Naive B cell (primary cell): ENCODE results near the gene TRAM2. TPM values are rescaled to one million over a fixed set of nuclear protein-coding genes. Genes with fewer than 3 reads are reported as not detected.

Experiments used
- ATAC-seq, 2 donors: fragments of 150-1000 bp; cut with Tn5 transposase; 2 replicates each; pipeline ENCODE4 v1.10.0; 2021; ENCODE audit warnings: low read depth in 2 of 2, mild to moderate bottlenecking in 2 of 2, moderate library complexity in 2 of 2
- DNase-seq: peaks from one replicate; pipeline ENCODE4 v3.0.0; 2022
- H3K27ac Mint-ChIP-seq, 6 donors: one replicate each; pipeline ENCODE4 v1.8.0; 2020 to 2022; ENCODE audit warnings: mild to moderate bottlenecking in 6 of 6, mixed read lengths in 6 of 6, moderate library complexity in 5 of 6, inconsistent platforms in 2 of 6
- H3K27me3 Mint-ChIP-seq, 3 donors: one replicate each; pipeline ENCODE4 v1.8.0; 2021 to 2022; ENCODE audit warnings: mixed read lengths in 3 of 3, mild to moderate bottlenecking in 1 of 3
- H3K36me3 Mint-ChIP-seq, 2 donors: one replicate each; pipeline ENCODE4 v1.8.0; 2020 to 2022; ENCODE audit warnings: mixed read lengths in 2 of 2, inconsistent platforms in 1 of 2, mild to moderate bottlenecking in 1 of 2
- H3K4me1 Mint-ChIP-seq, 3 donors: one replicate each; pipeline ENCODE4 v1.8.0; 2020 to 2022; ENCODE audit warnings: mixed read lengths in 3 of 3, inconsistent platforms in 1 of 3, mild to moderate bottlenecking in 1 of 3, moderate library complexity in 1 of 3
- H3K4me3 Mint-ChIP-seq, 8 donors: one replicate each; pipeline ENCODE4 v1.8.0; 2020 to 2022; ENCODE audit warnings: mild to moderate bottlenecking in 8 of 8, mixed read lengths in 8 of 8, moderate library complexity in 8 of 8, inconsistent platforms in 2 of 8
- H3K9me3 Mint-ChIP-seq, 7 donors: one replicate each; pipeline ENCODE4 v1.8.0; 2020 to 2022; ENCODE audit warnings: mixed read lengths in 7 of 7, mild to moderate bottlenecking in 5 of 7, inconsistent platforms in 2 of 7, moderate library complexity in 1 of 7
- polyA plus RNA-seq, 6 donors: library from polyadenylated mRNA; unstranded; fragments of 300-500 nt; fragmentation: Illumina TruSeq; gene quantifications; one replicate each; pipeline ENCODE4 v1.2.3, GENCODE V29; 2021; ENCODE audit warnings: low read depth in 6 of 6

TRAM2 gene
- polyA plus RNA-seq, 6 donors from 2014 or later, result 1.4 to 3.9 (median 2.7) TPM

- no peaks in the 10 kb centered on the region for H3K27me3 Mint-ChIP-seq
- peaks cover 39 to 59% (median 40%) of the 10 kb centered on the region in 3 donors for H3K4me1 Mint-ChIP-seq
- H3K27ac Mint-ChIP-seq, result no peak overlapping the region
- peak overlapping the region in 2 of 8 donors; percentile 14 to 36 for H3K4me3 Mint-ChIP-seq
- H3K36me3 Mint-ChIP-seq, result no peaks in the 10 kb centered on the region
- H3K9me3 Mint-ChIP-seq, result no peaks in the 10 kb centered on the region
- no peak for DNase-seq
- no peak for ATAC-seq
These were observed 5.6 kb downstream of the TRAM2 start for GRCh38 chr6:52571099-52571755.

DNA sequence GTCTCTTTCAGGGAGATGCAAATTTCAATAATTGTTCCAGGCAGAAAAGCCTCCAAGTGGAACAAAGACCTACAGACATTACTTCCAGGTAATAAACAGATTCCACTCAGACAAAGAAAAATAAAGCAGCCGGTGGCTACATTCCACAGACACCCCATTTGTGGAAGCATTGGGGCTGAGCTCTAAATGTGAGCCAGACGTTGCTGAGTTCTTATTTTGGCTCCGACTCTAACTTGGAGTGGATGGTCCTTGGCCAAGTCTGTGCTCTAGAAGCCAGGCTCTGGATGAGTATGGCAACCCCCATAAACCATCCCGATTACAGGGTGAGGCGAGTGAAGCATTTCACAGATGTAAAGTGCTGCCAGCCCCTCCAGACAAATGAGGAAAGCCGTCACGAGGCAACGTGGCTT lies 6.6 kb downstream of the TRAM2 start:
- Mint-ChIP-seq H3K27ac (peak overlapping the region in 1 of 6 donors; percentile 22), H3K4me1 (peaks cover 31 to 53% (median 37%) of the 10 kb centered on the region in 3 donors), H3K36me3 (no peaks in the 10 kb centered on the region), H3K9me3 (no peaks in the 10 kb centered on the region), H3K27me3 (no peaks in the 10 kb centered on the region), H3K4me3 (no peak overlapping the region)
- DNase-seq (no peak), ATAC-seq (no peak)

DNA sequence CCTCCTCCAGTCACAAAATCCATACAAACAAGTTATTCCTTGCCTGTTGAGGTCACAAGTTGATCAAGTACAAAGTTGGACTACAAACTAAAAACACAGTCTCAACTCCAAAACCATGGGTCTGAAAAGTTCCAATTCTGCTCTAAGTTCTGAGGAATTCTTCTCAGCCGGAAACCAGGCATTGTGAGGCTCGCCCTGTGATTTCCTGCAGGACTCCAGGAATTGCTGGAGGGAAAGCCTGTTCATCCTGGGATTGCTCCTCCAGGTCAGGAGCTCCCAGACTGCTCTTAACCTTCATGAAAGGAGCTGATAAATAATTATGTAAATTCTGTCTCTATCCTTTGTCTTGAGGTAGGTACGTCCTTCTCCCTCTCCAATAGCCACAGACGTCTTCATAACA lies 8.5 kb downstream of the TRAM2 start:
- H3K27ac Mint-ChIP-seq, result no peak overlapping the region
- DNase-seq, result no peak
- H3K36me3 Mint-ChIP-seq, result no peaks in the 10 kb centered on the region
- H3K4me3 Mint-ChIP-seq, result no peak overlapping the region
- no peak for ATAC-seq
- H3K27me3 Mint-ChIP-seq, result no peaks in the 10 kb centered on the region
- H3K4me1 Mint-ChIP-seq, result peaks cover 21 to 49% (median 25%) of the 10 kb centered on the region in 3 donors
- no peaks in the 10 kb centered on the region for H3K9me3 Mint-ChIP-seq

DNA sequence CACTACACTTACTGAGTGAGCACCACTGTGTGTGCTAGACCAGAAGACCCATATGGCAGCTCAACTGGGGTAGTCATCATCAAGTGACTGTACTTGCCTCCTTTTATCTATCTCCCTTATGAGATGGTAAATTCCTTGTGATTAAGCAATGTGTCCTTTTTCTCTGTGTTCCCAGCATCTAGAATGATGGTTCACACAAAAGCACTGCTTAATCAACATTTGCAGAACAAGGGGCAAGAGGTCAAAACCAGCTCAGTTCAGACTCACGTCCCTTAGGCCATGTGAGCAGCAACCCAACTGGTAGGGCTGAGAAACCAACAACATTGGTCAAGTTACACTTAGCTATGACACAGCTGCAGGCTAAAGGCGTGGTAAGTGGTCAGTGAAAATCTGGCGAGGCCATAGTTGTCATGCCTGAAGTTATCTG lies 10.0 kb downstream of the TRAM2 start:
- ATAC-seq, result no peak
- no peak for DNase-seq
- Mint-ChIP-seq H3K4me1 (peaks cover 15 to 43% (median 18%) of the 10 kb centered on the region in 3 donors), H3K27me3 (no peaks in the 10 kb centered on the region), H3K9me3 (no peaks in the 10 kb centered on the region), H3K27ac (peak overlapping the region in 1 of 6 donors; percentile 71), H3K4me3 (no peak overlapping the region), H3K36me3 (no peaks in the 10 kb centered on the region)

DNA sequence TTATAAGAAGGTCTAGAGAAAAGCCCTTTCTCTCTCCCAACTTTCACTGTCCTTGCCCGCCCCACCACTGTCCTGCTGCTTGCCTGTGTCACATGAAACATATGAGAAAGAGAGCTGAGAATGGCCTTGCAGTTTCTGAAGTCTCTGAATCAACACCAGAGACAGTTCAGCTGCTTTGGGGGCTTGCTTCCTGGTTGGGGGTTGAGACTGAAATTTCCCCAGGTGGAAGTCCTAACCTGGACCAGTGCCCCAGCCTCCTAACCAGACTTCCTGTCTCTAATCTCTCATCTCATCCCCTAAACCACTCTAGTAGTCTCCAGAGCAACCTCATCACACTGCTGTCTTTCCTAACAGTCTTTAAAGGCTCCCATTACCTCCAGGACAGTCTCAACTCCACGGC lies 10.7 kb downstream of the TRAM2 start:
- peaks cover 15 to 37% (median 18%) of the 10 kb centered on the region in 3 donors for H3K4me1 Mint-ChIP-seq
- no peaks in the 10 kb centered on the region for H3K9me3 Mint-ChIP-seq
- ATAC-seq (no peak), DNase-seq (no peak)
- no peaks in the 10 kb centered on the region for H3K27me3 Mint-ChIP-seq
- no peaks in the 10 kb centered on the region for H3K36me3 Mint-ChIP-seq
- no peak overlapping the region for H3K4me3 Mint-ChIP-seq
- H3K27ac Mint-ChIP-seq, result no peak overlapping the region

DNA sequence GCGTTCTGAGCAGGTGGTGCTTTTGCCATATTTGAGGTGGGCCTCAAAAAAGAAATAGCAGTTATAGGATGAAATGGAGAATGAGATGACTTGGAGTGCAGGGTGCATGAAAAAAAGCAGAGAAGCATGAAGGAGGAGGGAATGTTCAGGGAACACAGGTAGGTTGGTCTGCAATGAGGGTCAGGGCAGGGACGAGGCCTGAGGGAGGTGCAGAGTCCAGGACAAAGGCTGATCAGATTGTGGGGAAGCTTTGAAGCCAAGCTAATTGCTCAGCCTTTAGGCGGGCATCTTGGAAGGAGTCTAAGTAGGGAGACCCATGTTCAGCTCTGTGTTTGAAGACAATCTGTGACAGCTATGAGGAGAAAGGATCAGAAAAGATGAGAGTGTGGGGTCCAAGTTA lies 12.0 kb downstream of the TRAM2 start:
- H3K4me3 Mint-ChIP-seq, result no peak overlapping the region
- no peaks in the 10 kb centered on the region for H3K36me3 Mint-ChIP-seq
- no peak for DNase-seq
- H3K27me3 Mint-ChIP-seq, result no peaks in the 10 kb centered on the region
- no peak for ATAC-seq
- H3K27ac Mint-ChIP-seq, result no peak overlapping the region
- H3K9me3 Mint-ChIP-seq, result no peaks in the 10 kb centered on the region
- peaks cover 15 to 35% (median 18%) of the 10 kb centered on the region in 3 donors for H3K4me1 Mint-ChIP-seq

- no peak for ATAC-seq
- Mint-ChIP-seq H3K9me3 (no peaks in the 10 kb centered on the region), H3K27ac (no peak overlapping the region), H3K27me3 (no peaks in the 10 kb centered on the region), H3K4me1 (peaks cover 15 to 27% (median 27%) of the 10 kb centered on the region in 3 donors), H3K4me3 (no peak overlapping the region), H3K36me3 (no peaks in the 10 kb centered on the region)
- DNase-seq, result no peak
These were observed 13.9 kb downstream of the TRAM2 start for GRCh38 chr6:52562911-52563310.

DNA sequence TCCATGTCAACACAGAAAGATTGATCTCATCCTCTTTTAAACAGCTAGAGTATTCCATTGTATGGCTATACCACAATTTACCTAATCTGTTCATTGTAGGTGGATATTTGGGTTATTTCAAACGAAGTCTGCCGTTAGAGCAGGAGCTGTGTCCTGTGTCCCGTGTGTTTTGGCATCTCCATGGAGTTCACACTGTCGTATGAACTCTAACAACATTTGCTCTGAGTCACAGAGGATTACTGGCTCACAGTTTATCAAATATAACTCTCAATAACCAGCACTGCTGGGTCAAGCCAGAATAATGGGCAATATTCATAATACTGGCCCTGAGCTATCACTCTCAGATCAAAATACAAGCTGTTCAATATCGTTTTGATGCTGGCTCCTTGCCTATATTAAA lies 16.4 kb downstream of the TRAM2 start:
- ATAC-seq (no peak), DNase-seq (no peak)
- Mint-ChIP-seq H3K27ac (no peak overlapping the region), H3K36me3 (no peaks in the 10 kb centered on the region), H3K9me3 (no peaks in the 10 kb centered on the region), H3K4me3 (no peak overlapping the region), H3K27me3 (no peaks in the 10 kb centered on the region), H3K4me1 (peaks cover 0 to 24% (median 15%) of the 10 kb centered on the region in 3 donors)

DNA sequence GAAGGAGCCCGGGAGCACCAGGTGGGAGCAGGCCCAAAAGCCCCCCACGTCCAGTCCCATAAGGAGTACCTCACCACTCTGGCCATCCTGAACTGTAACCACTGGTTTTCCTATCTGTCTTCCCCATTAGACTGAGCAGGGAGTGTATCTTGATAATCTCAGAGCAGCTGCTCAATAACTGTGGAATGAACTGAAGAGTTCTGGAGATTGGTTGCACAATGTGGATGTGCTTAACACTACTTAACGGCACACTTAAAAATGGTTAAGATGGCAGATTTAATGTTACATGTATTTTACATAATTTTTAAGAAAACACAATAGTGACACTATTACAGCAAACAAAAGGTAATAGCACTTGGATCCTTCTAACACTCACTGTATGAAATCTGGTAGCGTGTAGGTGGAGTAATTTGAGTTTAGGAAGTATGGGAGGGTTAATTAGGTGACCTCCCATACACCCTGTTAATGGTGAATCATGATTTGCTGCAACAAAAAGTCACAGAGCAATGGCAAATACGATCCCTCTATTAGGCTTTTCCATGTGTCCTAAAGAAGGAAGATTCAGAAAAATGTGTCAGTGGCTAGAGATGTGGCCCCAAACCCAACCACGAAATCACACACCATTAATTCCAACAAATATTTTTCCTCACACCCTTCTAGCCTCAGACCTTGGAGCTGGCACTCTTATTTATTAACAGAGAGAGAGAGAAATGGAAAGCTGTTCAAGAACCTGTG lies 18.4 kb downstream of the TRAM2 start:
- Mint-ChIP-seq H3K4me1 (peaks cover 2 to 16% (median 9%) of the 10 kb centered on the region in 3 donors), H3K36me3 (no peaks in the 10 kb centered on the region), H3K27ac (no peak overlapping the region), H3K9me3 (no peaks in the 10 kb centered on the region), H3K4me3 (no peak overlapping the region), H3K27me3 (no peaks in the 10 kb centered on the region)
- ATAC-seq, result no peak
- DNase-seq, result no peak

- Mint-ChIP-seq H3K4me1 (peaks cover 10 to 24% (median 17%) of the 10 kb centered on the region in 3 donors), H3K9me3 (no peaks in the 10 kb centered on the region), H3K36me3 (no peaks in the 10 kb centered on the region), H3K4me3 (no peak overlapping the region), H3K27me3 (no peaks in the 10 kb centered on the region), H3K27ac (no peak overlapping the region)
- DNase-seq (no peak), ATAC-seq (no peak)
These were observed 19.2 kb downstream of the TRAM2 start for GRCh38 chr6:52557389-52558265.

DNA sequence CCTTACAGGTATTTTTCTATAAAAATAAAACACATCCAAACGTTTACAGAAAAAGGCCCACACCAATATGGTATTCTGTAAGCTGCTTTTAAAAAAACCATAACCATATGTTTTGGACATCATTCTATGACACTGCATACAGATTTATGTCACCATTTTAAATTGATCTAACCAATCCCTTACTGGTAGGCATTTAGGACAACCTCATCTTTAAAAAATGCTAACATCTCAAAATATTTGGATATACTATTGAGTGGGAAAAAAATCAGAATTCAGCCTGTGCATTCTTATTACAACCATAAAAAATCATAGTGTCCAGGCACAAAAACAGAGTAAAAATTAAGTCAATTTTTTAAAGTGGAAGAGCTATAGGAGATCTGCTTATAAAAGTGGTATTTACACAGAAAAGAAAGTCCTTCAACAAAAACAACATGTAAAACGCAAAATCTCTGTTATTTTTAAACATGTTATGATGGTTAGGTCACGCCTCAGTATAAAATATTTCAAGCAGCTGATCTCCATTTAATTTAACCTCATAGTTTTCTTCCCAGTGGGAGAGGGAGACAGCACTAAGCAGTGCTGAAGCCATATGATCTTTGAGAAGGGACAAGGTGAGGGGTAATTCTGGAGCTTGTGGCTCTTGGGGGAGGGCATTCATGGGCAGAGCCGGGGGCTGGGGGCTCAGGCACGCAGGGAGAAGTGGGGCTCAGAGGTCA lies 21.2 kb downstream of the TRAM2 start:
- no peak overlapping the region for H3K27ac Mint-ChIP-seq
- H3K4me3 Mint-ChIP-seq, result no peak overlapping the region
- no peaks in the 10 kb centered on the region for H3K36me3 Mint-ChIP-seq
- ATAC-seq (no peak), DNase-seq (no peak)
- H3K27me3 Mint-ChIP-seq, result no peaks in the 10 kb centered on the region
- H3K9me3 Mint-ChIP-seq, result no peaks in the 10 kb centered on the region
- H3K4me1 Mint-ChIP-seq, result peaks cover 22 to 36% (median 24%) of the 10 kb centered on the region in 3 donors

- ATAC-seq, result no peak
- H3K4me1 Mint-ChIP-seq, result peaks cover 26 to 42% (median 28%) of the 10 kb centered on the region in 3 donors
These were observed 22.1 kb downstream of the TRAM2 start for GRCh38 chr6:52554684-52555280.

DNA sequence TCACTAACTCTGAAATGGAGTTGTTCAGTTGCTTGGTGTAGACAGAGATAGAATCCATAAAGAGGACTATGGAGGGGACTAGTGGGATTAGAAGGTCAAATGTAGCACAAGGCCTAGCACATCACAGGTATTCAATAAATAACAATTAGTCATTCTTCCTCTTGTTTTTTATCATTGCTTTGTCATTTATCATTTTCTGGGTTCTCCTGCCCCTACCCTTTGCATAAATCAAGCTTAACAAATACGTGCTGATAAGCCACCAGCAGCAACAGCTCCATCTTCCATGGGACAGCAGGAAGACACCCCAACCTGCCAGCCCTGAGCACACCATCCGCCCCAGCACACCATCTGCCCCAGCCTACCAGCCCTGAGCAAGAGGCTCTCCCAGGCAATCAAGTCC lies 23.1 kb downstream of the TRAM2 start:
- no peak for ATAC-seq
- no peaks in the 10 kb centered on the region for H3K27me3 Mint-ChIP-seq
- peak overlapping the region in 1 of 6 donors; percentile 85 for H3K27ac Mint-ChIP-seq
- H3K4me3 Mint-ChIP-seq, result no peak overlapping the region
- DNase-seq, result no peak
- no peaks in the 10 kb centered on the region for H3K9me3 Mint-ChIP-seq
- no peaks in the 10 kb centered on the region for H3K36me3 Mint-ChIP-seq
- H3K4me1 Mint-ChIP-seq, result peaks cover 26 to 39% (median 28%) of the 10 kb centered on the region in 3 donors

More at GRCh38 chr6:52554684-52555280, 22.1 kb downstream of the TRAM2 start:
- H3K9me3 Mint-ChIP-seq, result no peaks in the 10 kb centered on the region
- H3K27ac Mint-ChIP-seq, result peak overlapping the region in 1 of 6 donors; percentile 24
- H3K4me3 Mint-ChIP-seq, result no peak overlapping the region
- no peaks in the 10 kb centered on the region for H3K36me3 Mint-ChIP-seq
- no peaks in the 10 kb centered on the region for H3K27me3 Mint-ChIP-seq
- DNase-seq, result no peak
